CD4-positive, alpha-beta T cell treated with Interleukin-15 for 4 hours (primary cell): ENCODE results near the gene PKD1.
"Not testable (repeated sequence)": the region's sequence is repeated elsewhere in the genome, so short reads cannot be mapped to it uniquely, and the experiment has no call there.

Source experiments
- DNase-seq: peaks from one replicate; pipeline ENCODE4 v3.0.0-alpha.2; 2020; ENCODE audit warnings: low spot score

PKD1 gene

GRCh38 chr16:2107121-2107790, 28.4 kb downstream of the PKD1 start:
- not testable (repeated sequence) for DNase-seq

- DNase-seq: not testable (repeated sequence)
Observed at GRCh38 chr16:2106211-2106610, 29.5 kb downstream of the PKD1 start.

GRCh38 chr16:2105769-2106168, 29.9 kb downstream of the PKD1 start:
- DNase-seq: not testable (repeated sequence)

- not testable (repeated sequence) for DNase-seq
Observed at GRCh38 chr16:2105291-2105690, 30.4 kb downstream of the PKD1 start.

GRCh38 chr16:2104464-2104863, 31.2 kb downstream of the PKD1 start:
- DNase-seq: not testable (repeated sequence)

- DNase-seq: no peak
Observed at GRCh38 chr16:2102471-2102870, 33.2 kb downstream of the PKD1 start.

- DNase-seq: not testable (repeated sequence)
Observed at GRCh38 chr16:2101581-2101980, 34.1 kb downstream of the PKD1 start.

GRCh38 chr16:2097689-2098088, 38.0 kb downstream of the PKD1 start:
- DNase-seq: not testable (repeated sequence)

- no peak for DNase-seq
Observed at GRCh38 chr16:2096853-2097595, 38.7 kb downstream of the PKD1 start.

- DNase-seq: no peak
Observed at GRCh38 chr16:2095918-2096582, 39.6 kb downstream of the PKD1 start.

- DNase-seq: no peak
Observed at GRCh38 chr16:2095315-2095853, 40.3 kb downstream of the PKD1 start.

GRCh38 chr16:2093793-2094192, 41.9 kb downstream of the PKD1 start:
- DNase-seq: no peak

- DNase-seq: no peak
Observed at GRCh38 chr16:2092866-2093265, 42.8 kb downstream of the PKD1 start.

- no peak for DNase-seq
Observed at GRCh38 chr16:2092256-2092620, 43.5 kb downstream of the PKD1 start.

- DNase-seq: no peak
Observed at GRCh38 chr16:2091547-2092255, 44.0 kb downstream of the PKD1 start.

GRCh38 chr16:2090777-2091546, 44.7 kb downstream of the PKD1 start:
- peak; percentile 7 for DNase-seq

GRCh38 chr16:2090481-2090776, 45.3 kb downstream of the PKD1 start:
- no peak for DNase-seq

GRCh38 chr16:2089706-2090480, 45.8 kb downstream of the PKD1 start:
- DNase-seq: no peak

- DNase-seq: no peak
Observed at GRCh38 chr16:2088759-2089358, 46.8 kb downstream of the PKD1 start.
